Adrenal gland (tissue), 12 donors: ENCODE data around the gene AGTPBP1. TPM values are rescaled to one million over a fixed set of nuclear protein-coding genes. Genes with fewer than 3 reads are reported as not detected.
A peak's percentile ranks its signal among the peaks of the same experiment; 100 is the strongest.

Experiments
- DNase-seq, 7 donors: peaks; one replicate each; pipeline ENCODE4 v3.0.0-alpha.2; 2019 to 2020
- H3K27ac ChIP-seq, 5 donors: fragments of 200-600 bp; sonication (generic) in 4 of 5; 1 replicate in 3 of 5; 2 replicates in 2 of 5; pipeline versions ENCODE4 v1.5.1 to v1.8.0; 2016 to 2020; ENCODE audit warnings: mild to moderate bottlenecking in 1 of 5
- H3K27me3 ChIP-seq: fragments of 200-600 bp; 2 replicates; pipeline ENCODE4 v1.8.0; 2021
- H3K36me3 ChIP-seq, 2 donors: fragments of 200-600 bp; replicated peaks in 1 of 2; 1 replicate in 1 of 2; 2 replicates in 1 of 2; pipeline versions ENCODE4 v1.5.1 to v1.8.0; 2018 to 2022
- H3K4me1 ChIP-seq, 2 donors: fragments of 200-600 bp; replicated peaks in 1 of 2; 1 replicate in 1 of 2; 2 replicates in 1 of 2; pipeline versions ENCODE4 v1.5.1 to v1.8.0; 2018 to 2021
- H3K4me3 ChIP-seq, 4 donors: fragments of 200-600 bp; sonication (generic) in 3 of 4; one replicate each; pipeline ENCODE4 v1.5.1; 2016 to 2018
- H3K9me3 ChIP-seq, 3 donors: fragments of 200-600 bp; sonication (generic) in 1 of 3; replicated peaks in 1 of 3; 1 replicate in 2 of 3; 2 replicates in 1 of 3; pipeline versions ENCODE4 v1.5.1 to v1.8.0; 2016 to 2021
- CTCF ChIP-seq, 6 experiments: fragments of 450-650 bp in 4 of 6; fragments of 200-600 bp in 2 of 6; sonication (generic) in 1 of 6; IDR thresholded peaks; 1 replicate in 5 of 6; 2 replicates in 1 of 6; pipeline versions ENCODE4 v1.5.1 to v1.8.0; 2016 to 2021; ENCODE audit warnings: antibody characterized with exemption in 6 of 6, mild to moderate bottlenecking in 2 of 6, moderate library complexity in 1 of 6
- POLR2A ChIP-seq, 2 donors: fragments of 450-650 bp; IDR thresholded peaks; one replicate each; pipeline ENCODE4 v1.6.1; 2017; ENCODE audit warnings: antibody characterized with exemption in 2 of 2, mild to moderate bottlenecking in 2 of 2, moderate library complexity in 1 of 2
- WGBS, 4 donors: extraction: QIAGEN DNeasy Blood & Tissue Kit in 2 of 4; methylation state at CpG; one replicate each; pipeline versions ENCODE4 v1.1.5 to v1.1.7; 2013 to 2017; 5-methylcytosine and 5-hydroxymethylcytosine counted together
- intact Hi-C, 2 donors: fragments of 100-400 bp; cut with DNase I; formaldehyde crosslinking; loops; one replicate each; pipeline versions ENCODE4 v1.14.1 to v1.15.0; 2022 to 2023
- polyA plus RNA-seq, 3 donors: library from polyadenylated mRNA; stranded (reverse); fragments of 200-250 nt in 2 of 3; fragments of 350-450 nt in 1 of 3; fragmentation: Illumina TruSeq in 1 of 3; extraction: RNeasy Lipid Tissue Mini Kit (QIAGEN cat#74804) in 1 of 3; gene quantifications; one replicate each; pipeline ENCODE4 v1.2.3, GENCODE V29; 2013 to 2014
- total RNA-seq, 9 donors: library from RNA; depleted of rRNA in 4 of 9; stranded (reverse); fragments of >200 nt in 4 of 9; fragments of 120-200 nt in 1 of 9; fragmentation: NEBNext Ultra II Directional in 1 of 9; extraction: Animal tissue kit (Norgen Biotek cat#: 25700) in 1 of 9; gene quantifications; one replicate each; pipeline versions ENCODE4 v1.1.0 to v1.2.4, GENCODE V29; 2013 to 2023
- donor health status: healthy with polysubstance abuse.
- donor health status: Bipolar disorder and iron deficiency.
- donor health status: DM: yes; HTN: yes; CAD: no.
- donor health status: DM: no; HTN: no; CAD: no.
- donor health status: DM: no; HTN: no; CAD: no.
- donor health status: DM: yes; HTN: yes; CAD: no.

AGTPBP1 gene
- total and polyA plus RNA-seq, 12 donors: 4.2 to 27.5 (median 11.6) TPM

GRCh38 chr9:85543196-85543595 lies 198.6 kb downstream of the AGTPBP1 start:
- WGBS, 4 donors: 70 to 100% (median 86%) methylated on average over 1 of the region's 1 CpG
- no peaks in the 10 kb centered on the region for H3K27me3 ChIP-seq
- H3K9me3 ChIP-seq: no peaks in the 10 kb centered on the region
- intact Hi-C loops: no loop called here
- H3K27ac ChIP-seq: no peak overlapping the region
- TF ChIP-seq POLR2A (IDR thresholded peaks at IDR 0.05) (no peak), CTCF (IDR thresholded peaks at IDR 0.05) (no peak)
- no peak overlapping the region for H3K4me3 ChIP-seq
- no peaks in the 10 kb centered on the region for H3K36me3 ChIP-seq
- no peak for DNase-seq
- no peaks in the 10 kb centered on the region for H3K4me1 ChIP-seq

GRCh38 chr9:85541876-85542275 lies 199.9 kb downstream of the AGTPBP1 start:
- 80 to 87% (median 82%) methylated on average over 4 of the region's 4 CpGs for WGBS, 4 donors
- Histone ChIP-seq H3K9me3 (no peaks in the 10 kb centered on the region), H3K4me3 (no peak overlapping the region), H3K4me1 (no peaks in the 10 kb centered on the region), H3K27ac (no peak overlapping the region), H3K27me3 (no peaks in the 10 kb centered on the region), H3K36me3 (no peaks in the 10 kb centered on the region)
- DNase-seq: no peak
- intact Hi-C loops: no loop called here
- TF ChIP-seq CTCF (IDR thresholded peaks at IDR 0.05) (no peak), POLR2A (IDR thresholded peaks at IDR 0.05) (no peak)

- no peak for TF ChIP-seq CTCF (IDR thresholded peaks at IDR 0.05)
- no peak for TF ChIP-seq POLR2A (IDR thresholded peaks at IDR 0.05)
- intact Hi-C loops: no loop called here
- no peaks in the 10 kb centered on the region for H3K27me3 ChIP-seq
- H3K4me1 ChIP-seq: no peaks in the 10 kb centered on the region
- no peak overlapping the region for H3K4me3 ChIP-seq
- no peaks in the 10 kb centered on the region for H3K9me3 ChIP-seq
- peak overlapping the region in 2 of 5 donors; percentile 19 to 20 for H3K27ac ChIP-seq
- 72 to 84% (median 79%) methylated on average over 6 of the region's 6 CpGs for WGBS, 4 donors
- DNase-seq: no peak
- H3K36me3 ChIP-seq: no peaks in the 10 kb centered on the region
Measured at GRCh38 chr9:85536514-85536913, 205.2 kb downstream of the AGTPBP1 start.

GRCh38 chr9:85536076-85536475 lies 205.7 kb downstream of the AGTPBP1 start:
- no peaks in the 10 kb centered on the region for H3K27me3 ChIP-seq
- no peaks in the 10 kb centered on the region for H3K36me3 ChIP-seq
- H3K4me1 ChIP-seq: no peaks in the 10 kb centered on the region
- DNase-seq: peak in 4 of 7 donors; percentile 23 to 59 (median 28)
- H3K27ac ChIP-seq: peak overlapping the region in 1 of 5 donors; percentile 10
- intact Hi-C loops: no loop called here
- no peaks in the 10 kb centered on the region for H3K9me3 ChIP-seq
- 62 to 77% (median 70%) methylated on average over 2 of the region's 2 CpGs for WGBS, 4 donors
- TF ChIP-seq CTCF (IDR thresholded peaks at IDR 0.05) (no peak), POLR2A (IDR thresholded peaks at IDR 0.05) (no peak)
- H3K4me3 ChIP-seq: no peak overlapping the region
